ENCODE measurements around the gene AGBL5.

The AGBL5 gene

GRCh38 chr2:27023740-27024139, 27.7 kb upstream of the AGBL5 start:
- H3K4me3 ChIP-seq (ENCODE audit: low read depth, low read length) = no peak overlapping the region
- no peak for DNase-seq (ENCODE audit: low read depth)
- no peak for TF ChIP-seq CTCF (IDR thresholded peaks at IDR 0.05; ENCODE audit: control insufficient read depth, extremely low read depth, insufficient read depth)

GRCh38 chr2:27024188-27024587, 27.3 kb upstream of the AGBL5 start:
- DNase-seq (ENCODE audit: low read depth) = no peak
- TF ChIP-seq CTCF (IDR thresholded peaks at IDR 0.05; ENCODE audit: control insufficient read depth, extremely low read depth, insufficient read depth) = no peak
- no peak overlapping the region for H3K4me3 ChIP-seq (ENCODE audit: low read depth, low read length)

- TF ChIP-seq CTCF (IDR thresholded peaks at IDR 0.05; ENCODE audit: control insufficient read depth, extremely low read depth, insufficient read depth) = no peak
- no peak for DNase-seq (ENCODE audit: low read depth)
- H3K4me3 ChIP-seq (ENCODE audit: low read depth, low read length) = no peak overlapping the region
Measured at GRCh38 chr2:27024812-27025211, 26.7 kb upstream of the AGBL5 start.

- no peak for DNase-seq (ENCODE audit: low read depth)
- H3K4me3 ChIP-seq (ENCODE audit: low read depth, low read length) = no peak overlapping the region
- TF ChIP-seq CTCF (IDR thresholded peaks at IDR 0.05; ENCODE audit: control insufficient read depth, extremely low read depth, insufficient read depth) = no peak
Measured at GRCh38 chr2:27025281-27025800, 26.1 kb upstream of the AGBL5 start.

- no peak overlapping the region for H3K4me3 ChIP-seq (ENCODE audit: low read depth, low read length)
- no peak for TF ChIP-seq CTCF (IDR thresholded peaks at IDR 0.05; ENCODE audit: control insufficient read depth, extremely low read depth, insufficient read depth)
- no peak for DNase-seq (ENCODE audit: low read depth)
Measured at GRCh38 chr2:27025861-27026851, 25.3 kb upstream of the AGBL5 start.

GRCh38 chr2:27027211-27027651, 24.2 kb upstream of the AGBL5 start:
- TF ChIP-seq CTCF (IDR thresholded peaks at IDR 0.05; ENCODE audit: control insufficient read depth, extremely low read depth, insufficient read depth) = no peak
- DNase-seq (ENCODE audit: low read depth) = no peak
- no peak overlapping the region for H3K4me3 ChIP-seq (ENCODE audit: low read depth, low read length)

Data from LNCaP clone FGC (cell line).